ENCODE measurements around the gene KRTAP10-3. TPM values are rescaled to one million over a fixed set of nuclear protein-coding genes. Genes with fewer than 3 reads are reported as not detected.
"Not testable (repeated sequence)": the region's sequence is repeated elsewhere in the genome, so short reads cannot be mapped to it uniquely, and the experiment has no call there.

Gene KRTAP10-3
- total RNA-seq, 1 experiment from 2014 or later = not detected

DNA sequence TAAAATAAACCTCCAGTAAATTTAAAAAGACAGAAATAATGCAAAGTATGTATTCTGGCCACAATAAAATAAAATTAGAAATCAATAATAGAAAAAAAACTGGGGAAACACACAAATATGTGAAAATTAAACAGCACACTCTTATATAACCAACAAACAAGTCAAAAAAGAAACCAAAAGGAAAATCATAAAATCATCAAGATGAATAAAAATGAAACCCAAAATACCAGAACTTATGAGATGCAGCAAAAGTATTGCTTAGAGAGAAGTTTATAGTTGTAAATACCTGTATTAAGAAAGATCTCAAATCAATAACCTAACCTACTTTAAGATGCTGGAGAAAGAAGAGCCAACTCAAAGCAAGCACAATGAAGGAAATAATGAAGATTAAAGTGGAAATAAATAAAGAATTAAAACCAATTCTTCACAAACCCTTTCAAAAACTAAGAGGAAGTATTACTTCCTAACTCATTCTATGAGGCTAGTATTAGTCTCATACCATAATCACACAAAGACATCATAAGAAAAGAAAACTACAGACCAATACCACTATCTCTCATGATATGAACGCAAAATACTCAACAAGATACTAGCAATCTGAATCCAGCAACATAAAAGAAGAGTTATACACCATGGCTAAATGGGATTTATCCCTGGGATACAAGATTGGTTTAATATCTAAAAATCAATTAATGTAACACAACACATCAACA lies 6.4 kb upstream of the KRTAP10-3 start:
- DNase-seq = no peak
- Histone ChIP-seq H3K4me1 (no peaks in the 10 kb centered on the region), H3K27me3 (replicated peaks; ENCODE audit: control insufficient read depth, insufficient read depth, low read length) (no peaks in the 10 kb centered on the region), H3K9me3 (0 out of 2 replicates have a peak, but pooled peaks cover 8% of the 10 kb centered on the region), H3K36me3 (ENCODE audit: control insufficient read depth, insufficient read depth, low read length) (no peaks in the 10 kb centered on the region), H3K4me3 (ENCODE audit: low read depth, low read length) (no peak overlapping the region)
- POLR2A ChIA-PET = no interaction called here
- H3K27ac Mint-ChIP-seq (ENCODE audit: unreplicated experiment) = no peak overlapping the region
- no peaks in the 10 kb centered on the region for H3K36me3 Mint-ChIP-seq (ENCODE audit: insufficient read depth, unreplicated experiment)
- TF ChIP-seq CTCF (IDR thresholded peaks at IDR 0.05; ENCODE audit: insufficient read depth in 1 of 2, low read depth in 1 of 2, low read length in 1 of 2, severe bottlenecking in 1 of 2, unreplicated experiment in 1 of 2) = no peak
- H3K27me3 Mint-ChIP-seq (ENCODE audit: insufficient read depth, unreplicated experiment) = peaks cover 17% of the 10 kb centered on the region
- intact Hi-C loops (cut with micrococcal nuclease; ENCODE audit: unreplicated experiment) = no loop called here
- CTCF ChIA-PET = no interaction called here
- no TSS peak for BruUV-seq (replicated peaks)
- no peaks in the 10 kb centered on the region for H3K4me1 Mint-ChIP-seq (ENCODE audit: low read depth, unreplicated experiment)
- no peak overlapping the region for H3K4me3 Mint-ChIP-seq (ENCODE audit: unreplicated experiment)
- H3K9me3 Mint-ChIP-seq (ENCODE audit: unreplicated experiment) = peaks cover under 1% of the 10 kb centered on the region

DNA sequence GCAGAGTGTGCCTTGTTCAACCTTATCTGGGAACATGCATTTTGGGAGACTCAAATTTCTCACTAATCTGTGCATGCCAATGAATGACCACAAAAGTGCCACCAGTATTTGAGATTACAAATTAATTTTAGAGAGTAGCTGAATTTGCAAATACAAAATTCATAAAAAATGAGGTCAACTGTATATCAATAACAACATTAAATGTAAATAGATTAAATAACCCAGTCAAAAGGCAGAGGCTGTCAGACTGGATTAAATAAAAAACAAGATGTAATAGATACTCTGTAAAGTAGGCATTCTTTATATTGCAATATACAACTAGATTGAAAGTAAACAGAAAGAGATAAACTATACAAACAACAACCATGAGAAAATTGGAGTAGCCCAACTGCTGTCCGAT lies 5.5 kb upstream of the KRTAP10-3 start:
- intact Hi-C loops (cut with micrococcal nuclease; ENCODE audit: unreplicated experiment) = no loop called here
- Histone ChIP-seq H3K27me3 (replicated peaks; ENCODE audit: control insufficient read depth, insufficient read depth, low read length) (no peaks in the 10 kb centered on the region), H3K9me3 (0 out of 2 replicates have a peak, but pooled peaks cover 8% of the 10 kb centered on the region), H3K4me3 (ENCODE audit: low read depth, low read length) (no peak overlapping the region), H3K36me3 (ENCODE audit: control insufficient read depth, insufficient read depth, low read length) (no peaks in the 10 kb centered on the region), H3K4me1 (no peaks in the 10 kb centered on the region)
- Mint-ChIP-seq H3K27ac (ENCODE audit: unreplicated experiment) (no peak overlapping the region), H3K4me3 (ENCODE audit: unreplicated experiment) (no peak overlapping the region), H3K4me1 (ENCODE audit: low read depth, unreplicated experiment) (no peaks in the 10 kb centered on the region), H3K36me3 (ENCODE audit: insufficient read depth, unreplicated experiment) (no peaks in the 10 kb centered on the region), H3K27me3 (ENCODE audit: insufficient read depth, unreplicated experiment) (peaks cover 15% of the 10 kb centered on the region), H3K9me3 (ENCODE audit: unreplicated experiment) (no peaks in the 10 kb centered on the region)
- CTCF ChIA-PET = no interaction called here
- DNase-seq = no peak
- no TSS peak for BruUV-seq (replicated peaks)
- TF ChIP-seq CTCF (IDR thresholded peaks at IDR 0.05; ENCODE audit: insufficient read depth in 1 of 2, low read depth in 1 of 2, low read length in 1 of 2, severe bottlenecking in 1 of 2, unreplicated experiment in 1 of 2) = no peak
- POLR2A ChIA-PET = no interaction called here

DNA sequence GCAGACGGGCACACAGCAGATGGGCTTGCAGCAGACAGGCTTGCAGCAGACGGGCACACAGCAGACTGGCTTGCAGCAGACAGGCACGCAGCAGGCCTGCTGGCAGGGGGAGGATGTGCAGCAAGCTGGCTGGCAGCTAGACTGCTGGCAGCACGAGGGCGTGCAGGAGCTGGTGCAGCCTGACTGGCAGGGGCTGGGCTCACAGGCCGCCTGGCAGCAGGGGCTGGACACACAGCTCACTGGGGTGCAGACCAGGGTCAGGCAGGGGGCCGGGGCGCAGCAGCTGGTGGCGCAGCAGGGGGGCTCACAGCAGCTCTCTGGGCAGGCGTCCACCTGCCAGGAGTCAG lies 293 bp downstream of the KRTAP10-3 start:
- H3K9me3 Mint-ChIP-seq (ENCODE audit: unreplicated experiment); H3K4me1 ChIP-seq; H3K27me3 ChIP-seq (replicated peaks; ENCODE audit: control insufficient read depth, insufficient read depth, low read length); CTCF ChIA-PET; H3K4me1 Mint-ChIP-seq (ENCODE audit: low read depth, unreplicated experiment); DNase-seq; intact Hi-C loops (cut with micrococcal nuclease; ENCODE audit: unreplicated experiment); POLR2A ChIA-PET; H3K4me3 ChIP-seq (ENCODE audit: low read depth, low read length); H3K36me3 ChIP-seq (ENCODE audit: control insufficient read depth, insufficient read depth, low read length); H3K9me3 ChIP-seq; BruUV-seq (replicated peaks); H3K27ac Mint-ChIP-seq (ENCODE audit: unreplicated experiment); H3K4me3 Mint-ChIP-seq (ENCODE audit: unreplicated experiment); H3K36me3 Mint-ChIP-seq (ENCODE audit: insufficient read depth, unreplicated experiment): not testable (repeated sequence)
- peaks cover 24% of the 10 kb centered on the region for H3K27me3 Mint-ChIP-seq (ENCODE audit: insufficient read depth, unreplicated experiment)
